GM18508 (cell line): ENCODE results near the gene SIK3.

Source experiments
- ATAC-seq: cut with Tn5 transposase; IDR thresholded peaks from one replicate; pipeline ENCODE4 v1.9.1; 2021; ENCODE audit warnings: moderate number of reproducible peaks; ENCODE audit not compliant: insufficient read depth, unreplicated experiment

SIK3 gene

GRCh38 chr11:117016747-117017146 is 81.5 kb downstream of the SIK3 start:
- ATAC-seq = no peak

- ATAC-seq = no peak
These were observed 82.0 kb downstream of the SIK3 start for GRCh38 chr11:117016246-117016645.

GRCh38 chr11:117011541-117011898 is 86.7 kb downstream of the SIK3 start:
- no peak for ATAC-seq

- no peak for ATAC-seq
These were observed 87.3 kb downstream of the SIK3 start for GRCh38 chr11:117010808-117011540.

GRCh38 chr11:117009905-117010605 is 88.2 kb downstream of the SIK3 start:
- ATAC-seq = no peak

GRCh38 chr11:117005758-117006157 is 92.5 kb downstream of the SIK3 start:
- ATAC-seq = no peak

GRCh38 chr11:117002639-117003299 is 95.5 kb downstream of the SIK3 start:
- ATAC-seq = no peak

GRCh38 chr11:117000014-117000737 is 98.1 kb downstream of the SIK3 start:
- no peak for ATAC-seq

GRCh38 chr11:116997071-116997470 is 101.2 kb downstream of the SIK3 start:
- no peak for ATAC-seq

- ATAC-seq = no peak
These were observed 104.0 kb downstream of the SIK3 start for GRCh38 chr11:116994195-116994594.

GRCh38 chr11:116993599-116993998 is 104.6 kb downstream of the SIK3 start:
- no peak for ATAC-seq

GRCh38 chr11:116991491-116991890 is 106.7 kb downstream of the SIK3 start:
- no peak for ATAC-seq

GRCh38 chr11:116990811-116991210 is 107.4 kb downstream of the SIK3 start:
- no peak for ATAC-seq

- no peak for ATAC-seq
These were observed 108.2 kb downstream of the SIK3 start for GRCh38 chr11:116990061-116990473.

GRCh38 chr11:116989184-116989583 is 109.0 kb downstream of the SIK3 start:
- no peak for ATAC-seq

GRCh38 chr11:116986521-116987105 is 111.6 kb downstream of the SIK3 start:
- no peak for ATAC-seq

GRCh38 chr11:116984589-116984988 is 113.6 kb downstream of the SIK3 start:
- ATAC-seq = no peak

- no peak for ATAC-seq
These were observed 114.0 kb downstream of the SIK3 start for GRCh38 chr11:116984186-116984585.

GRCh38 chr11:116981266-116981885 is 116.9 kb downstream of the SIK3 start:
- no peak for ATAC-seq
